ENCODE results near the gene SYT2.

Gene SYT2

DNA sequence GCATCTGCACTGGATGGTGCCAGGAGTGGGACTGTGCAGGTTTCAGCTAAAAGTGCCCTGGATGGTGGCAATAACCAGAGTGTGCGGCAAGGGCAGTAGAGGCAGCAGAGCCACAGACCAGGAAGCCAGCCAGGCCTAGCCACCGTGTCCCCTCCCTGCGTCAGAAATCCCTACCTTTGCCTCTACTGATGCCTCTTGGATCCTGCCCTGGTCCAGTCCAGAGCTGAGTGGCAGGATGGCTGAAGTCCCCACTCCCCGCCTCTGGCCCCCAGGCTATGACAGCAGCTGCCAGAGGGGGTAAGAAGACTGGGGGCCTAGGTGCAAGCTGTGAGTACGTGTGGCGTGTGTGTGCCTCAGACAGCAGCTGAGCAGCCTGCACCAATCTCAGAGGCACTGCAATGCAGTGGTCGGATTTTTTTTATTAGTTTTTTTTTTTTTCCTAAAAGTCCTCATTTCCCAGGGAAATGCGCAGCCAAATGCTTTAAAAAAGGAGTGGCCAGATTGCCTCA lies 51.9 kb downstream of the SYT2 start:
- TF ChIP-seq, protein P1, sequence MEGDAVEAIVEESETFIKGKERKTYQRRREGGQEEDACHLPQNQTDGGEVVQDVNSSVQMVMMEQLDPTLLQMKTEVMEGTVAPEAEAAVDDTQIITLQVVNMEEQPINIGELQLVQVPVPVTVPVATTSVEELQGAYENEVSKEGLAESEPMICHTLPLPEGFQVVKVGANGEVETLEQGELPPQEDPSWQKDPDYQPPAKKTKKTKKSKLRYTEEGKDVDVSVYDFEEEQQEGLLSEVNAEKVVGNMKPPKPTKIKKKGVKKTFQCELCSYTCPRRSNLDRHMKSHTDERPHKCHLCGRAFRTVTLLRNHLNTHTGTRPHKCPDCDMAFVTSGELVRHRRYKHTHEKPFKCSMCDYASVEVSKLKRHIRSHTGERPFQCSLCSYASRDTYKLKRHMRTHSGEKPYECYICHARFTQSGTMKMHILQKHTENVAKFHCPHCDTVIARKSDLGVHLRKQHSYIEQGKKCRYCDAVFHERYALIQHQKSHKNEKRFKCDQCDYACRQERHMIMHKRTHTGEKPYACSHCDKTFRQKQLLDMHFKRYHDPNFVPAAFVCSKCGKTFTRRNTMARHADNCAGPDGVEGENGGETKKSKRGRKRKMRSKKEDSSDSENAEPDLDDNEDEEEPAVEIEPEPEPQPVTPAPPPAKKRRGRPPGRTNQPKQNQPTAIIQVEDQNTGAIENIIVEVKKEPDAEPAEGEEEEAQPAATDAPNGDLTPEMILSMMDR (IDR thresholded peaks at IDR 0.05) = no peak

DNA sequence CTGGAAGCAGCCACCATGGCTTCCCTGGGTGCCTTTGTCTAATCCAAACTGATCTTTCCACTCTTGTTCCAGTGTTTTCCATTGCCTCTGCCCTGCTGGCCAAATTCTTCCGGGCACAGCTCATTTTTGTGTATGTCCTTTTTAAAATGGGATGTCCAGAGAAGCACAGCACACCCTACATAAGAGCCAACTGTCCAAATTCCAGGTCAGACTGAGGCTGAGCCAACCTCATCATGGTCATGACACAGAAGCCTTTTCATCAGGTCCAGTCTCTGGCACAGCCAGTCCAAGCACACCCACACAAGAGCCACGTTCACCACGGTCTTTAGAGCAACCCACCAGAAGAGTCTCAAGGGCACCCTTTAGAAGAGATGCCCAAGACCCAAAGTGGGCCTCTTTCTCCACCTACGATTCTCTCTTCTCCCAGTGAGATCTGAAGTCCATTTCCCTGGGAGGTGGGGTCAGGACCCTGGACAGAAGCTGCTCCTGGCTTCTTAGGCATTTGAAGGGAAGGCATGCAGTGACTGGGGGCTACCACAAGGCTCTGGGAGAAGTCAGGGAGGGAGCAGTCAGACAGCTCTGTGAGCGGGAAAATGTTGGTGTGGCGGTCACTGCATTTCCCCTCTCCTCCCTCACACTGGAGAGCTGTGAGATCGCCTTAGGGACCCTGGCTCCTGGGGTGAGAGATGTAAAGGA lies 53.2 kb downstream of the SYT2 start:
- TF ChIP-seq, protein P1 (IDR thresholded peaks at IDR 0.05) = no peak

DNA sequence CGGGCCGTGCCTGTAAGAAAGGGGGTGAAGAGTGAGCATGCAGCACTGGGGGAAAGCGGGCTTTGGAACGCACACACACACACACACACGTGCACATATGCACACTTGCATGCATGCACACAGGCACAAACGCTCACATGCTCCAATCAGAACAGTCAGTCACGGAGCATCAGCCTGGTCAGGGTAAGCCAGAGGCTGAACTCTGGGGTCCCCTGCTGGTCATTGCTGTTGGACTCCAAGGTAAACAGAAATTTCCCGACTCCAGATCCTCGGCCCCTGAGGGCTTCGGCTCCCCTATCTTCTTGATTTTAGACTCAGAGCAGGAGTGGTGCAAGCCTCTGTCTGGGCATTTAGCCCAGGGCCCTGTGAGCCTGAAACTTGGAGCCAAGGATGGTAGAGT lies 54.2 kb downstream of the SYT2 start:
- TF ChIP-seq, protein P1 (IDR thresholded peaks at IDR 0.05) = peak; percentile 26; the same call in 1 of the 2 replicates

DNA sequence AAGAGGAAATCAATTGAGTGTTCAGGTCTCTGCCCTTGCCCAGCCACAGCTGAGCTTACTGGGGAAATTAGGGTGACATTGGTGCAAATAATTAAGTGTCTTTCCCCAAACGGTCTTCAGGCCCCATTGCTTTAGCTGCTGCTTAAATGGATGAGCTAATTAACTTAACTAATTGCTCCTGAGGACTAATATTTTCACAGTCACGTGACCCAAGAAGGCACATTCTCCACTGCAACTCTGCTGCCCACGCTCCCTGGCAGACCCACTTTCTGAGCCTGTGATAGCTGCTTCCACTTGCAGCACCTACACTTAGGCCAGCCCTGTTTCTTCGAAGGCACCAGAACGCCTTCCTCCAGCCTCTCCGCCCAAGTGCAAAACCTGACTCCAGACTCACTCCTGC lies 56.2 kb downstream of the SYT2 start:
- TF ChIP-seq, protein P1 (IDR thresholded peaks at IDR 0.05) = no peak

DNA sequence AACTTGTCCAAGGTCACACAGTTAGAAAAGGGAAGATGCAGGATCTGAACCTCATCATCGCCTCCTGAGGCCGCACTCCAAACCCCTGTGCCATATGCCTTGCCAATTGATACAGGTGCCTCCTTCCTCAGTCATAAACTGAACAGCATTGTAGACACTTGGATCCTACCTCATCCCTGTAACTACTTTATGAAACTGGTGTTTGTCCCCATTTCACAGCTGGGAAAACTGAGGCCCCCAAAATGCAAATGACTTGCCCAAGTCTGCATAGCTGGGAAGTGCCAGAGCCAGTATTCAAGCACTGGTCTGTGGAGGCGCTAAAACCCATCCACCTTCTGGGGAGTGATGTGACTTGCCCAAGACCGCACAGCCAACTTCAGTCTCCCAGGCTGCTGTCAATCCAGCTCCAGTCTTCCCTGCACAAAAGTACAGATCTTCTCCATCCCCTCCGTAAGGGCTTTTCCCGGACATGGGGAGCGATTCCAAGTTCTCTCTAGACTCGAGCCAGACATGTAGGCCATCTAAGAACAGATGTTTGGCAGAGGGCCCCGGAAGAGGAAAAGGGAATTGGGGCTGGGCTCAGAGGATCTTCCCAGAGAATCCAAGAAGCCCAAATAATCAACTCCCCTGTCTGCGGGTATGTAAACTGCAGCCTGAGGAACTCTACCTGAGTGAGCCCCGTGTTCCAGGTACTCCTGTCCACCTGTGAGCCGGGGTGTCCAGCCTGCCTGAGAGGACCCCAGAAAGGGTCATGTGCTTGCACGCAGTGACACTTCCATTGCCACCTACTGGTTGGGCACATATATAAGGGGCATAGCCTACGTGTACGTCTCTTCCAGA lies 60.5 kb downstream of the SYT2 start:
- TF ChIP-seq, protein P1 (IDR thresholded peaks at IDR 0.05) = no peak

DNA sequence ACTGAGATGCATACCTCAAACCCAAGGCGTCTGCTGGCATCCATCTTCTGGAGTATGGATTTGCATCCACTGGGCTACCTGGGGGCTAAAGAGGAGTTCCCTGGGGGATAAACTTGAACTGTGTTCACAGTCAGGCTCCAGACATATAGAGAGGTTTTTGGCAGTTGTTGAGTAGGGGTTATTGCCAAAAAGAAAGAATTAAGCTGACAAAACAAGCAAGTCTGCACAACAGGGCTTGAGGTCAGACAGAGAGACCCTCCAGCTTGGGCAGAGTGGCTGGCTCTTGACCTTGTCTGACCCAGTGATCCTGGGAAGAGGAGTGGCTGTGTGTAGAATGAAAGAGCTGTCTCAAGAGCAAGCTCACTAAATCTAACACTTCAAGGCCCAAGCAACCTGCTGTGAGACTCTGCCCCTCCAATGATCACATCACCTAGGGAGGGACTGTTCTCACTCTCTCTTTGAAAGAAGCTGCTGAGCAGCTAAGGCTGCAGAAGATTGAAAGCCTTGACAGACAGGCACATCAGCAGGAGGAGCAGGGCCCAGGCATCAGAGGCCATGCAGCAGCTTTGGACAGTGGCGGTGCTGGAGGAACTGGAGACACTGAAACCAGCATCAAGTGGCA lies 61.5 kb downstream of the SYT2 start:
- TF ChIP-seq, protein P1 (IDR thresholded peaks at IDR 0.05) = no peak

DNA sequence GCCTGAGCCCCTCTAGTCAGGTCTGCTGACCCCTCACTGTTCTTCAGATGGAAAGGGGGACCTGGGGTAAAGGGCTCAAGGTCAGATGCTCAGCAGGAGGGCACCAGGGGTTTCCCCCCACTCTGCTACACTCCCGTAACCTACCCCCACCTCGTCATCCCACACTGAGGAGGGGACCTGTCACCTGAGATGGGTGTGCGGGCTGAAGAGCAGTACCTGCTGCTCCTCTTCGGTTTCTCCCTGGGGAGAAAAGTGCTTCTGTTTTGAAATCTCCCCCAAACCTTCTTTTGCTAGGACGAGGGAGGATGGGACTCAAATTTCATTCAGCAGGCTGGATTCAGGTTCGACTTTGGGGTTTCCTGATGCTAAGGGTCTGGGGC lies 65.2 kb downstream of the SYT2 start:
- TF ChIP-seq, protein P1 (IDR thresholded peaks at IDR 0.05) = no peak

Measured in LNCAP (cell line).